IMR-90 (cell line): ENCODE results near the gene TEX261. TPM values are rescaled to one million over a fixed set of nuclear protein-coding genes. Genes with fewer than 3 reads are reported as not detected.
A peak's percentile ranks its signal among the peaks of the same experiment; 100 is the strongest.

Experiments used
- ATAC-seq: fragments of 200-7000 bp; cut with Tn5 transposase; 2 replicates; pipeline ENCODE4 v1.9.1; 2020; ENCODE audit warnings: low read depth, mild to moderate bottlenecking, moderate library complexity
- BruUV-seq: library from RNA; stranded (reverse); fragments of 400-500 nt; replicated peaks from 2 replicates; lab custom pipeline; 2021; lab: Mats Ljungman, UMichigan
- CTCF ChIA-PET: fragments of 300-600 bp; formaldehyde crosslinking; extraction: SDS; loops from one replicate; lab custom pipeline; 2021; ENCODE audit warnings: antibody characterized with exemption; lab: Yijun Ruan, JAX
- POLR2A ChIA-PET: fragments of 300-600 bp; sonication (Branson Sonifier 250); formaldehyde crosslinking; loops from one replicate; lab custom pipeline; 2022; ENCODE audit warnings: antibody characterized with exemption; ENCODE audit not compliant: unreplicated experiment; lab: Charles Lee
- DNase-seq: peaks from one replicate; pipeline ENCODE4 v3.0.0; 2013
- H2AFZ ChIP-seq: replicated peaks from 2 replicates; pipeline ENCODE3; 2013; ENCODE audit warnings: low read length, mild to moderate bottlenecking; ENCODE audit not compliant: poor library complexity
- H2AK5ac ChIP-seq: 2 replicates; pipeline ENCODE4 v1.6.1; 2013; ENCODE audit warnings: low read depth, low read length, inconsistent platforms
- H2AK9ac ChIP-seq: replicated peaks from 2 replicates; pipeline ENCODE3; 2013; ENCODE audit warnings: mild to moderate bottlenecking, low read depth, low read length, moderate library complexity; ENCODE audit not compliant: poor library complexity
- H2BK120ac ChIP-seq: 2 replicates; pipeline ENCODE4 v1.6.1; 2013; ENCODE audit warnings: low read depth, low read length, inconsistent platforms
- H2BK15ac ChIP-seq: 3 replicates; pipeline ENCODE4 v1.6.1; 2013; ENCODE audit warnings: low read depth, low read length, inconsistent platforms
- H2BK20ac ChIP-seq: 2 replicates; pipeline ENCODE4 v1.6.1; 2013; ENCODE audit warnings: low read depth, mild to moderate bottlenecking, inconsistent platforms, low read length, moderate library complexity
- H2BK5ac ChIP-seq: 2 replicates; pipeline ENCODE4 v1.6.1; 2013; ENCODE audit warnings: mild to moderate bottlenecking, low read depth, low read length, inconsistent platforms; ENCODE audit not compliant: poor library complexity, severe bottlenecking
- H3K14ac ChIP-seq: replicated peaks from 2 replicates; pipeline ENCODE4 v1.6.1; 2013; ENCODE audit warnings: low read depth, low read length, inconsistent platforms
- H3K18ac ChIP-seq: 2 replicates; pipeline ENCODE4 v1.6.1; 2013; ENCODE audit warnings: low read depth, low read length, control low read depth
- H3K23ac ChIP-seq: 2 replicates; pipeline ENCODE4 v1.6.1; 2013; ENCODE audit warnings: low read depth, low read length, inconsistent platforms
- H3K27ac ChIP-seq: 2 replicates; pipeline ENCODE4 v1.5.1; 2013; ENCODE audit warnings: mild to moderate bottlenecking, control low read depth, low read length; ENCODE audit not compliant: insufficient read depth
- H3K27me3 ChIP-seq: 2 replicates; pipeline ENCODE4 v1.6.1; 2013; ENCODE audit warnings: low read length; ENCODE audit not compliant: control insufficient read depth, insufficient read depth
- H3K36me3 ChIP-seq: 2 replicates; pipeline ENCODE4 v1.6.1; 2013; ENCODE audit warnings: low read length, mixed read lengths; ENCODE audit not compliant: control insufficient read depth, insufficient read depth
- H3K4ac ChIP-seq: 2 replicates; pipeline ENCODE4 v1.6.1; 2013; ENCODE audit warnings: low read depth, low read length, inconsistent platforms
- H3K4me1 ChIP-seq: 2 replicates; pipeline ENCODE4 v1.6.1; 2013; ENCODE audit warnings: low read length, mixed read lengths; ENCODE audit not compliant: control insufficient read depth, insufficient read depth
- H3K4me2 ChIP-seq: 2 replicates; pipeline ENCODE4 v1.6.1; 2013; ENCODE audit warnings: low read depth, mild to moderate bottlenecking, control low read depth, low read length, moderate library complexity
- H3K4me3 ChIP-seq: 2 replicates; pipeline ENCODE4 v1.5.1; 2013; ENCODE audit warnings: low read depth, mild to moderate bottlenecking, control low read depth, low read length, moderate library complexity; ENCODE audit not compliant: insufficient read depth
- H3K56ac ChIP-seq: 2 replicates; pipeline ENCODE4 v1.6.1; 2013; ENCODE audit warnings: low read length, inconsistent platforms; ENCODE audit not compliant: insufficient read depth; ENCODE audit errors: extremely low read depth
- H3K79me1 ChIP-seq, 2 experiments: 2 replicates each; pipeline ENCODE4 v1.6.1; 2013; ENCODE audit warnings: low read length in 2 of 2, inconsistent platforms in 1 of 2, low read depth in 1 of 2
- H3K9ac ChIP-seq: 2 replicates; pipeline ENCODE4 v1.6.1; 2013; ENCODE audit warnings: low read depth, low read length, control low read depth
- H3K9me1 ChIP-seq: 2 replicates; pipeline ENCODE4 v1.6.1; 2013; ENCODE audit warnings: low read length, inconsistent platforms; ENCODE audit not compliant: insufficient read depth
- H3K9me3 ChIP-seq: 2 replicates; pipeline ENCODE4 v1.6.1; 2013; ENCODE audit warnings: low read length; ENCODE audit not compliant: control insufficient read depth, insufficient read depth
- H4K20me1 ChIP-seq: 2 replicates; pipeline ENCODE4 v1.6.1; 2013; ENCODE audit warnings: low read length, inconsistent platforms; ENCODE audit not compliant: insufficient read depth
- H4K5ac ChIP-seq: 2 replicates; pipeline ENCODE4 v1.6.1; 2013; ENCODE audit warnings: mild to moderate bottlenecking, low read depth, low read length, control low read depth
- H4K8ac ChIP-seq, 2 experiments: 2 replicates each; pipeline ENCODE4 v1.6.1; 2013; ENCODE audit warnings: low read depth in 2 of 2, low read length in 2 of 2, control low read depth in 1 of 2, inconsistent platforms in 1 of 2
- H4K91ac ChIP-seq: 2 replicates; pipeline ENCODE4 v1.6.1; 2013; ENCODE audit warnings: low read depth, low read length, inconsistent platforms; ENCODE audit not compliant: insufficient read depth
- BHLHE40 ChIP-seq: fragments of 150-350 bp; IDR thresholded peaks from 2 replicates; pipeline ENCODE4 v1.6.1; 2016; ENCODE audit warnings: mild to moderate bottlenecking, low read depth, low read length
- CEBPB ChIP-seq: IDR thresholded peaks from 2 replicates; pipeline ENCODE4 v1.6.1; 2012; ENCODE audit warnings: low read depth, low read length, improper control_type of control experiment
- CHD1 ChIP-seq: IDR thresholded peaks from 2 replicates; pipeline ENCODE4 v1.6.1; 2012; ENCODE audit warnings: low read depth, low read length, improper control_type of control experiment
- CTCF ChIP-seq: conservative IDR thresholded peaks from 2 replicates; pipeline ENCODE4 v1.5.1; 2012; ENCODE audit warnings: mild to moderate bottlenecking, low read depth, low read length, improper control_type of control experiment
- ELK1 ChIP-seq: fragments of 150-350 bp; IDR thresholded peaks from 2 replicates; pipeline ENCODE4 v1.6.1; 2016; ENCODE audit warnings: low read depth, mild to moderate bottlenecking, low read length, moderate library complexity, borderline replicate concordance
- FOS ChIP-seq: fragments of 150-350 bp; IDR thresholded peaks from 2 replicates; pipeline ENCODE4 v1.6.1; 2016; ENCODE audit warnings: low read depth, low read length
- MAFK ChIP-seq: IDR thresholded peaks from 2 replicates; pipeline ENCODE4 v1.6.1; 2012; ENCODE audit warnings: low read depth, low read length, improper control_type of control experiment
- MAZ ChIP-seq: IDR thresholded peaks from 2 replicates; pipeline ENCODE4 v1.6.1; 2012; ENCODE audit warnings: low read depth, mild to moderate bottlenecking, low read length, improper control_type of control experiment, moderate library complexity, borderline replicate concordance
- MXI1 ChIP-seq: IDR thresholded peaks from 2 replicates; pipeline ENCODE4 v1.6.1; 2012; ENCODE audit warnings: low read depth, mild to moderate bottlenecking, low read length, moderate library complexity, borderline replicate concordance
- NFE2L2 ChIP-seq: fragments of 150-350 bp; IDR thresholded peaks from 2 replicates; pipeline ENCODE4 v1.6.1; 2016; ENCODE audit warnings: low read depth, mild to moderate bottlenecking, low read length
- POLR2A ChIP-seq: IDR thresholded peaks from 2 replicates; pipeline ENCODE4 v1.6.1; 2012; ENCODE audit warnings: mild to moderate bottlenecking, low read depth, low read length
- RAD21 ChIP-seq: IDR thresholded peaks from 2 replicates; pipeline ENCODE4 v1.6.1; 2012; ENCODE audit warnings: low read length, improper control_type of control experiment
- RCOR1 ChIP-seq: IDR thresholded peaks from 2 replicates; pipeline ENCODE4 v1.6.1; 2012; ENCODE audit warnings: mild to moderate bottlenecking, low read length, improper control_type of control experiment; ENCODE audit not compliant: insufficient replicate concordance
- RFX5 ChIP-seq: IDR thresholded peaks from 2 replicates; pipeline ENCODE4 v1.8.0; 2012; ENCODE audit warnings: low read depth, mild to moderate bottlenecking, low read length, moderate library complexity
- SMC3 ChIP-seq: fragments of 150-350 bp; IDR thresholded peaks from 2 replicates; pipeline ENCODE4 v1.6.1; 2016; ENCODE audit warnings: low read depth, mild to moderate bottlenecking, antibody characterized with exemption, low read length, moderate library complexity
- WGBS, 2 experiments: methylation state at CpG; one replicate each; pipeline versions ENCODE4 v1.1.5 to v1.1.7; 2013; ENCODE audit warnings: missing lambda C conversion rate in 2 of 2; ENCODE audit not compliant: insufficient read length in 1 of 2; ENCODE audit errors: extremely low coverage in 2 of 2; 5-methylcytosine and 5-hydroxymethylcytosine counted together
- dilution Hi-C: fragments of 300-500 bp; cut with HindIII; formaldehyde crosslinking; loops from one replicate; pipeline ENCODE4 v1.14.3; 2018; ENCODE audit warnings: low sequenced_read_pairs; ENCODE audit not compliant: unreplicated experiment
- in situ Hi-C: fragments of 300-500 bp; cut with MboI; formaldehyde crosslinking; loops from 3 replicates; pipeline ENCODE4 v1.14.3; 2019; ENCODE audit warnings: low sequenced_read_pairs, inconsistent platforms, mixed read lengths
- intact Hi-C: fragments of 100-400 bp; cut with micrococcal nuclease; formaldehyde crosslinking; loops from 2 replicates; pipeline ENCODE4 v1.10.0; 2022
- polyA plus RNA-seq, 3 experiments: library from polyadenylated mRNA; depleted of rRNA; stranded (reverse); fragments of >200 nt; gene quantifications; 2 replicates each; pipeline ENCODE4 v1.2.3, GENCODE V29; 2012; ENCODE audit warnings: low replicate concordance in 1 of 3
- total RNA-seq: library from RNA; depleted of rRNA; stranded (reverse); fragments of >200 nt; gene quantifications from 2 replicates; pipeline ENCODE4 v1.2.3, GENCODE V29; 2012

The TEX261 gene
- total and polyA plus RNA-seq, 2 of the 4 experiments (the other 2 are of a cell fraction): 26.3 to 69.8 TPM

- Histone ChIP-seq H3K23ac (no peak overlapping the region), H2BK5ac (no peak overlapping the region), H3K4ac (no peak overlapping the region), H3K36me3 (no peaks in the 10 kb centered on the region), H3K4me2 (no peak overlapping the region), H3K79me1 (no peaks in the 10 kb centered on the region), H4K20me1 (no peaks in the 10 kb centered on the region; the same call in none of the 2 replicates), H4K5ac (no peak overlapping the region), H3K56ac (no peak overlapping the region), H4K91ac (no peak overlapping the region), H2BK15ac (no peak overlapping the region), H4K8ac (no peak overlapping the region), H3K4me1 (no peaks in the 10 kb centered on the region), H2AFZ (no peak overlapping the region), H2AK9ac (no peak overlapping the region), H3K9me1 (no peaks in the 10 kb centered on the region), H3K4me3 (no peak overlapping the region), H3K27me3 (peaks cover 3% of the 10 kb centered on the region; the same call in 1 of the 2 replicates), H3K18ac (no peak overlapping the region), H3K14ac (no peak overlapping the region), H3K9ac (no peak overlapping the region), H2BK120ac (no peak overlapping the region), H2BK20ac (no peak overlapping the region), H3K27ac (no peak overlapping the region), H3K9me3 (no peaks in the 10 kb centered on the region), H2AK5ac (no peak overlapping the region)
- ATAC-seq: peak; percentile 51
- DNase-seq: no peak
- ChIA-PET CTCF (interaction anchor here (1.3 to 1.5 kb wide), 2 partner anchors 9 to 11 kb away, joined by 4 to 8 read pairs; no protein-coding TSS in a partner anchor), POLR2A (no interaction called here)
- BruUV-seq: no TSS peak
- dilution Hi-C loops (no loop called here), in situ Hi-C loops (no loop called here), intact Hi-C loops (no loop called here)
- WGBS, 2 experiments: no CpG with 5 or more reads among the region's 10 CpGs
- no peak for TF ChIP-seq FOS
- no peak for TF ChIP-seq RAD21
- TF ChIP-seq BHLHE40: no peak
- no peak for TF ChIP-seq POLR2A
- no peak for TF ChIP-seq MAZ
- no peak for TF ChIP-seq CHD1
- TF ChIP-seq RCOR1: no peak
- no peak for TF ChIP-seq SMC3
- TF ChIP-seq CEBPB: no peak
- no peak for TF ChIP-seq RFX5
- TF ChIP-seq ELK1: no peak
- TF ChIP-seq MXI1: no peak
- no peak for TF ChIP-seq CTCF
- TF ChIP-seq MAFK: no peak
- no peak for TF ChIP-seq NFE2L2
Observed at GRCh38 chr2:70936979-70937811, 57.5 kb downstream of the TEX261 start.
